ENCODE results near the gene FBLL1. TPM values are rescaled to one million over a fixed set of nuclear protein-coding genes. Genes with fewer than 3 reads are reported as not detected.
"Not testable (repeated sequence)": the region's sequence is repeated elsewhere in the genome, so short reads cannot be mapped to it uniquely, and the experiment has no call there.

FBLL1 gene
- total RNA-seq, 4 donors from 2014 or later, result 0.46 to 0.84 TPM; not detected in 2

DNA sequence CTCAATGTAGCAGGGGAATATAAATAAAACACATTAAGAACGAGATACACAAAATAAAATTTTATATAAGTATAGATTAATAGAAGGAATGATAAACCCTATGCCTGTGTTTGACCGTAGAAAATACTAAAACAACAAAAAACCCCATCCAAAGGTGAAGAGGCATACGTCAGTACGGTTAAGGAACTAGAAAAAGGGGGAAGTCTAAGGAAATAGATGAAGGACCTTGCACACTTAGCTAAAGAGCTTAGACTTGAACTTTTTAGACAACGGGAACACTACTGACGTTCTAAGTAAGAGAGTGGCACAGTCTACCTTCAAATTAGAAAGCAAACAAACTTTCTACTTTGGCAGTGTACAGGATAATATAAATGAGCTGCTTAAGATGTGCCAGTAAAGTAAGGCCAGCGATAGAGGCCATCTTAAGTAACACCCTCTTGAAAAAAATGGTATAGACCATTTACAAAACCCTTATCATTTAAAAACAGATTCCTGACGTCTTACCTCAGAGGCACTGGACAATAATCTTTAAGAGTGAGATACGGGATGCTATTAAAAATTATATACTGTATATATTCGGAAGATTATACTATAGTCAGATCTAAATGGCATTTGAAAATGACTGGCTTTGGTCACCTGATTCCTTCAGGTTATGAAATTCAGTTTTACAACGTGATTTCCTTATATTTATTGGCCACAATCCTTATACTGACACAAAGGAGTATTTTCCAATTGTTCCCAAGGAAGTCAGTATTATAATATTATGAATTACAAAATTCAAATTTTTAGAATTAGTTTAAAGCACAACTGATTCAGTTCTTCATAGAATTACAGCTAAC, 41.6 kb downstream of the FBLL1 start:
- TF ChIP-seq, protein P1, sequence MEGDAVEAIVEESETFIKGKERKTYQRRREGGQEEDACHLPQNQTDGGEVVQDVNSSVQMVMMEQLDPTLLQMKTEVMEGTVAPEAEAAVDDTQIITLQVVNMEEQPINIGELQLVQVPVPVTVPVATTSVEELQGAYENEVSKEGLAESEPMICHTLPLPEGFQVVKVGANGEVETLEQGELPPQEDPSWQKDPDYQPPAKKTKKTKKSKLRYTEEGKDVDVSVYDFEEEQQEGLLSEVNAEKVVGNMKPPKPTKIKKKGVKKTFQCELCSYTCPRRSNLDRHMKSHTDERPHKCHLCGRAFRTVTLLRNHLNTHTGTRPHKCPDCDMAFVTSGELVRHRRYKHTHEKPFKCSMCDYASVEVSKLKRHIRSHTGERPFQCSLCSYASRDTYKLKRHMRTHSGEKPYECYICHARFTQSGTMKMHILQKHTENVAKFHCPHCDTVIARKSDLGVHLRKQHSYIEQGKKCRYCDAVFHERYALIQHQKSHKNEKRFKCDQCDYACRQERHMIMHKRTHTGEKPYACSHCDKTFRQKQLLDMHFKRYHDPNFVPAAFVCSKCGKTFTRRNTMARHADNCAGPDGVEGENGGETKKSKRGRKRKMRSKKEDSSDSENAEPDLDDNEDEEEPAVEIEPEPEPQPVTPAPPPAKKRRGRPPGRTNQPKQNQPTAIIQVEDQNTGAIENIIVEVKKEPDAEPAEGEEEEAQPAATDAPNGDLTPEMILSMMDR (IDR thresholded peaks at IDR 0.05), result no peak
- ATAC-seq (ENCODE audit: low FRiP score) (no peak), DNase-seq (ENCODE audit: low spot score) (no peak)

DNA sequence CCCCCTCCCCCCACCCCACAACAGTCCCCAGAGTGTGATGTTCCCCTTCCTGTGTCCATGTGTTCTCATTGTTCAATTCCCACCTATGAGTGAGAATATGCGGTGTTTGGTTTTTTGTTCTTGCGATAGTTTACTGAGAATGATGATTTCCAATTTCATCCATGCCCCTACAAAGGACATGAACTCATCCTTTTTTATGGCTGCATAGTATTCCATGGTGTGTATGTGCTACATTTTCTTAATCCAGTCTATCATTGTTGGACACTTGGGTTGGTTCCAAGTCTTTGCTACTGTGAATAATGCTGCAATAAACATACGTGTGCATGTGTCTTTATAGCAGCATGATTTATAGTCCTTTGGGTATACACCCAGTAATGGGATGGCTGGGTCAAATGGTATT, 44.6 kb downstream of the FBLL1 start:
- ATAC-seq (ENCODE audit: low FRiP score); DNase-seq (ENCODE audit: low spot score): not testable (repeated sequence)

DNA sequence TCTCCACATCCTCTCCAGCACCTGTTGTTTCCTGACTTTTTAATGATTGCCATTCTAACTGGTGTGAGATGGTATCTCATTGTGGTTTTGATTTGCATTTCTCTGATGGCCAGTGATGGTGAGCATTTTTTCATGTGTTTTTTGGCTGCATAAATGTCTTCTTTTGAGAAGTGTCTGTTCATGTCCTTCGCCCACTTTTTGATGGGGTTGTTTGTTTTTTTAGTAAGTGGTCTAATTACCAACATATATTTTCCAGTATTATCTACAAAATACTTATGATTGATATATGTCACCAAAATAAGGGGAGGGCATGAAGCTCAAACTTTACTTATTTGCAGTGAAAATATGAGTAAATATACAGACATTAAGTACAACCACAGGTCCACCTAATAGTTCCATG, 45.1 kb downstream of the FBLL1 start:
- not testable (repeated sequence) for DNase-seq (ENCODE audit: low spot score); ATAC-seq (ENCODE audit: low FRiP score)

DNA sequence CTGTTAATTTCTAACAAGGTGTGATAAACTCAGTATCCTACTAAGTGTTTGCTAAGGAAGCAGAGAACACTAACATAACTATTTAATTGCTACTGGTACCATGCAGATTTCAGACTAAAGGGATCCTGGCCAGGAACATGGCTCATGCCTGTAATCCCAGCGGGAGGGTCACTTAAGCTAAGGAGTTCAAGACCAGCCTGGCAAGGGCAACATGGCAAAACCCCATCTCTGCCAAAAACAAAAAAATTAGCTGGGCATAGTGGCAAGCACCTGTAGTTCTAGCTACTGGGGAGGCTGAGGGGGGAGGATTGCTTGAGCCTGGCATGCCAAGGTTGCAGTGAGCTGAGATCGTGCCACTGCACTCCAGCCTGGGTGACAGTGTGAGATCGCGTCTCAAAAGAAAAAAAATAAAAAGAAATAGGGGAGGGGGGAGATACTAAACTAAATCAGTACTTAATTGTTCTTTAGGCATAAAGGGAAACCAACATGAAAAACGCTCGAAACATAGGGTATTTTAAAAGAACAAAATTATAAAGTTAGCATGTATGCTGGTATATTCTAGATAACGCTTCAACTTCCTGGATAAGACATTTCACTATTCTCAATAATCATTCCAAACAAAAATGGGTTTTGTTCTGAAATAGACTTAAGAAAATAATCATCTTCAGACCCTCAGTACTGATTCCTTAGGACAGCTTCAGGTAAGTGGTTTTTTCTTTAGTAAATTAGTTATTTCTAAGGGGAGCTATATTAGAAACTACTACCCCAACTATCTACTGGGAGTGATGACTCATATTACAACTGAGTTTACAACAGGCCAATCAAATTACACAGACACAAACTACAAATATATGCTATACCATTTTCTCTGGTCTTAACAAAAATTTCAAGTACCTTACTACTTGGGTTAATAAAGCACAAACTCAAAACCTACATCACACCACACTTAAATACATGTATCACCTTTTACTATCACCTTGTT, 46.6 kb downstream of the FBLL1 start:
- TF ChIP-seq, protein P1 (IDR thresholded peaks at IDR 0.05), result no peak
- ATAC-seq (ENCODE audit: low FRiP score), result no peak

DNA sequence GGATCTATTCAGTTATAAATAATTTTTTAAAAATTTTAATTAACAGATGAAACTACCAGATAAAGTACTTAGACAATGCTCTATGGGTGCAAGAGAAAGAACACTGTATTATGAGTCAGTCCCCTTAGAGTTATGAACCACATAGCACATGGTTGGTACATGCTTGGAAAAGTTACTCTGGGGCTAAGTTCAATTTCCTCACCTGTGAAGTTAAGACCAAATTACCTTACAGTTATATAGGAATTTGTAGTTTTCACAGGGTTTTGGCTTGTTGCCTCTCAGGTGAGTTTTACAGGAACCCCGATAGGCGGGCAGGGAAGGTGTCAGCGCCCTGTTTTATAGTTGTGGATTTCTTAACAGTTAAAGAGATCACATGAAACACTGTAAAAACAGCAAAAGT, 48.9 kb downstream of the FBLL1 start:
- no peak for ATAC-seq (ENCODE audit: low FRiP score)
- DNase-seq (ENCODE audit: low spot score), result no peak
- TF ChIP-seq, protein P1 (IDR thresholded peaks at IDR 0.05), result no peak

More for the DNA sequence above, 46.6 kb downstream of the FBLL1 start:
- no peak for DNase-seq (ENCODE audit: low spot score)

DNA sequence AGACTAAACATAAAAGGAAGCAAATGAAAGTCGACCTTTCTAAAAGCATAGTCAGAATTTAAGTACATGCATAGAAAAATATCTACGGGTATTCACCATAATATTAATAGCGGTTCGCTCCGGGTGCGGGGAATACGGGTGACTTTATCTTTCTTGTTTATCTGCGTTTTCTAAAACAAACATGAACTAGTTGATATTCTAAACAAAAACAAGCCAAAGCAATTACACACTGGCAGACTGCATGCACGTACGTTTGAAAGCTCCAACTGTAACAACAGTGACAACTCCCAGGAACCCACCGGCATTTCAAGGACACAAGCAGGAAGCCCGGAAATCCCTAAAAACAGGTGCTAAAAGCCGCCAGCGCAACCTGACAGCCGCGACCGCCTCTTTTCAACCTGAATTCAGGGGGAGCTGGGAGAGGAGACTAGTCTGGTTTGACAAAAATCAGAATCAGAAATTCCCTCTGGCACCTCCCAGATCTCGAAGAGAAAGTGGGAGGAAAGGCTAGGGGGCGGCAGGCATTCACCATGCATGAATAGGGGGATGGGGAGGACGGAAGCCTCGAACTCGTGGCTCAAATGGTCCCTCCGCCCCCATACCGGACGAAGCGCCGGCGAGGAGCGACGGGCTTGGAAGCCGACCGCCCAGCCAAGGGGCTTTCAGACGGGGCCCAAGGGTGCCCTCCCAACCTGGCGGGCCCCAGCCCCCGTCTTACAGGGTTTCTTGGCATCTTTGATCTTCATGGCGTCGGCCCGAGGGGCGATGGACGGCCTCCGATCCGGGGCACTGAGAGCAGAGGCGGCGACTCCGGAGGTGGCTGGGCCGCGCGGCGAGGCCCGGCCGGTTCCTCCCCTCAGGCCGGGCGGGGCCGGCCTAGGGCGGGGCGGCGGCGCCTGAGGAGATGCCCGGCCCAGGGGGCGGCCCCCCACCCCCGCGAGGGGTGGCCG, 49.7 kb downstream of the FBLL1 start, which contains the start of gene PANK3:
TSS of gene PANK3 (minus strand) at position 831 of the 950 bp plus-strand sequence. CDS start at position 746, 85 bp downstream.
- peak; percentile 93 for ATAC-seq (ENCODE audit: low FRiP score)
- peak; percentile 31 for DNase-seq (ENCODE audit: low spot score)
- TF ChIP-seq, protein P1 (IDR thresholded peaks at IDR 0.05), result no peak

DNA sequence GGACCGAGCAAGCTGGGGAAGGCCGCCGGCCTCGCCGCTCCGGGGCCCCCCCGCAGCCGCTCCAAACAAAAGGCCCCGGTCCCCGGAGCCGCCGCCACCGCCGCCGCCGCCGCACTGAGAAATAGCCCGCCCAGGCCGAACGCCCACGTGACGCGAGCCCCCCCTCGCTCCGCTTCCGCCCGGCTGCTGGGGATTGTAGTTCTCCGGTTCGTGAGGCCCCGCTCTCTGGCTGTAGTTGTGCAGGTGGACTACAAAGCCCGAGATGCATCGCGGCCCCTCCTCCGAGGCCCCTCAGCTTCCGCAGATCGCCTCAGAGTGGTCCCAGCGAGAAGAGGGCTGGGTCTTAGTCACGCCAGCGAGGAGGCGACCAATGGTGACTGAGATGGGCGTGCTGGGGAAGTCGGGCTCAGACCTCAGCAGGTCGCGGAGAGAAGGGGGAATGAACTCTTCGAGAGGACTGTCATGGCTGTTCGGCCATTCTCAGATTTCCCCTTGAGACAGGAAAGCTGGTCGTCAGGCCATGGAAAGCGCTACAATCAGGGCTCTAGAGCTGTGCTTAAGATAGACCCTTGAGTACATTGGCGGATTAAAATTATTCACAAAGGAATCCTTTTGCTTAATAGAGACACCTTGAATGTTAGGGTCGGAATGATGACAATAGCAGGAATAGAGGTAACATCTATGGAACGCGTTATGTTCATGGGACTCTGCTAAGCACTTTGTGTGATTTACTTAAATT, 50.6 kb downstream of the FBLL1 start:
- DNase-seq (ENCODE audit: low spot score) (peak; percentile 87), ATAC-seq (ENCODE audit: low FRiP score) (peak; percentile 100)
- TF ChIP-seq, protein P1 (IDR thresholded peaks at IDR 0.05), result no peak

Measured in omental fat pad (tissue), 4 donors.